ENCODE results near the gene RASAL2.

DNA sequence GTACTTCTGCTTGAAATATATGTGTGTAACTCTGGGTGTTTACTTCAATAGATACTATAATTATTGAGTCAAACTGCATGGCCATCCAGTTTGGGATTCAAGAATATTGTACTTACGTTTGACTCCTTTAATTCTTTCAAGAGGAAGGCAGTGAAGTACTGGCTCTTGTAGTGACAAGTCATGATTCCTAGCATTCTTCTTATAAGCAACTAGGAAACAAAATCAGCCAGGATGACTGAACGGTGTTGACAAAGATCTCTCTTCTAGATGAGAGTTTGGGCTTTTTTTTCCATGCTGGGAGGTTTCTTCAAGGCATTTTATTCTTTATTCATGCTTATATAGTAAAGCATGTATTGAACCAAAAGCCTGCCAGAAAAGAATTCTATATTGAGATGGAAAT, 344.5 kb downstream of the RASAL2 start:
- TF ChIP-seq, protein P1, sequence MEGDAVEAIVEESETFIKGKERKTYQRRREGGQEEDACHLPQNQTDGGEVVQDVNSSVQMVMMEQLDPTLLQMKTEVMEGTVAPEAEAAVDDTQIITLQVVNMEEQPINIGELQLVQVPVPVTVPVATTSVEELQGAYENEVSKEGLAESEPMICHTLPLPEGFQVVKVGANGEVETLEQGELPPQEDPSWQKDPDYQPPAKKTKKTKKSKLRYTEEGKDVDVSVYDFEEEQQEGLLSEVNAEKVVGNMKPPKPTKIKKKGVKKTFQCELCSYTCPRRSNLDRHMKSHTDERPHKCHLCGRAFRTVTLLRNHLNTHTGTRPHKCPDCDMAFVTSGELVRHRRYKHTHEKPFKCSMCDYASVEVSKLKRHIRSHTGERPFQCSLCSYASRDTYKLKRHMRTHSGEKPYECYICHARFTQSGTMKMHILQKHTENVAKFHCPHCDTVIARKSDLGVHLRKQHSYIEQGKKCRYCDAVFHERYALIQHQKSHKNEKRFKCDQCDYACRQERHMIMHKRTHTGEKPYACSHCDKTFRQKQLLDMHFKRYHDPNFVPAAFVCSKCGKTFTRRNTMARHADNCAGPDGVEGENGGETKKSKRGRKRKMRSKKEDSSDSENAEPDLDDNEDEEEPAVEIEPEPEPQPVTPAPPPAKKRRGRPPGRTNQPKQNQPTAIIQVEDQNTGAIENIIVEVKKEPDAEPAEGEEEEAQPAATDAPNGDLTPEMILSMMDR (IDR thresholded peaks at IDR 0.05), result no peak
- TF ChIP-seq POLR2A (IDR thresholded peaks at IDR 0.05), result no peak

Measured in thyroid gland (tissue), 4 donors.